CD4-positive, alpha-beta memory T cell (primary cell): ENCODE results near the gene TGM4. TPM values are rescaled to one million over a fixed set of nuclear protein-coding genes. Genes with fewer than 3 reads are reported as not detected.

Experiments
- CTCF ChIA-PET: fragments of 350-600 bp; sonication (Branson Sonifier 250); formaldehyde crosslinking; loops from one replicate; lab custom pipeline; 2021; ENCODE audit warnings: inconsistent platforms; ENCODE audit not compliant: partially characterized antibody; lab: Charles Lee
- POLR2A ChIA-PET: fragments of 350-600 bp; sonication (Branson Sonifier 250); formaldehyde crosslinking; loops from one replicate; lab custom pipeline; 2021; ENCODE audit not compliant: partially characterized antibody; lab: Charles Lee
- DNase-seq, 5 donors: peaks; one replicate each; pipeline versions ENCODE4 v3.0.0 to v3.0.0-alpha.2; 2020 to 2022; ENCODE audit warnings: mixed read lengths in 1 of 5
- H3K27ac ChIP-seq: one replicate; pipeline ENCODE4 v1.7.0; 2013; ENCODE audit warnings: low read depth, low read length
- H3K27me3 ChIP-seq: 2 replicates; pipeline ENCODE4 v1.7.0; 2013; ENCODE audit warnings: mild to moderate bottlenecking, low read length, moderate library complexity; ENCODE audit not compliant: insufficient read depth
- H3K36me3 ChIP-seq: 2 replicates; pipeline ENCODE4 v1.7.0; 2013; ENCODE audit warnings: mild to moderate bottlenecking, low read length, moderate library complexity; ENCODE audit not compliant: insufficient read depth
- H3K4me1 ChIP-seq: 2 replicates; pipeline ENCODE4 v1.7.0; 2013; ENCODE audit warnings: mild to moderate bottlenecking, low read length, moderate library complexity; ENCODE audit not compliant: insufficient read depth
- H3K4me3 ChIP-seq, 2 donors: one replicate each; pipeline ENCODE4 v1.7.0; 2013; ENCODE audit warnings: low read length in 2 of 2, mild to moderate bottlenecking in 1 of 2
- H3K9me3 ChIP-seq, 2 donors: one replicate each; pipeline ENCODE4 v1.7.0; 2013; ENCODE audit warnings: low read length in 2 of 2, control low read depth in 1 of 2; ENCODE audit not compliant: control insufficient read depth in 1 of 2
- H3K27ac Mint-ChIP-seq, 7 donors: one replicate each; pipeline ENCODE4 v1.8.0; 2020 to 2021; ENCODE audit warnings: mixed read lengths in 7 of 7, mild to moderate bottlenecking in 6 of 7, inconsistent platforms in 3 of 7, moderate library complexity in 3 of 7
- H3K27me3 Mint-ChIP-seq, 2 donors: one replicate each; pipeline ENCODE4 v1.8.0; 2020 to 2021; ENCODE audit warnings: mixed read lengths in 2 of 2
- H3K36me3 Mint-ChIP-seq, 2 donors: one replicate each; pipeline ENCODE4 v1.8.0; 2020 to 2021; ENCODE audit warnings: mixed read lengths in 2 of 2, inconsistent platforms in 1 of 2, mild to moderate bottlenecking in 1 of 2
- H3K4me1 Mint-ChIP-seq, 4 donors: one replicate each; pipeline ENCODE4 v1.8.0; 2020 to 2021; ENCODE audit warnings: mixed read lengths in 4 of 4, mild to moderate bottlenecking in 1 of 4
- H3K4me3 Mint-ChIP-seq, 8 donors: one replicate each; pipeline ENCODE4 v1.8.0; 2020 to 2021; ENCODE audit warnings: mixed read lengths in 8 of 8, mild to moderate bottlenecking in 7 of 8, moderate library complexity in 6 of 8, inconsistent platforms in 3 of 8
- H3K9me3 Mint-ChIP-seq, 8 donors: one replicate each; pipeline ENCODE4 v1.8.0; 2020 to 2021; ENCODE audit warnings: mixed read lengths in 8 of 8, mild to moderate bottlenecking in 5 of 8, inconsistent platforms in 3 of 8, moderate library complexity in 1 of 8
- intact Hi-C: fragments of 100-400 bp; cut with micrococcal nuclease; formaldehyde crosslinking; loops from one replicate; pipeline ENCODE4 v1.15.1; 2023
- polyA plus RNA-seq, 2 donors: library from polyadenylated mRNA; unstranded; fragments of 300-500 nt; fragmentation: Illumina TruSeq; gene quantifications; one replicate each; pipeline ENCODE4 v1.2.3, GENCODE V29; 2021
- total RNA-seq, 2 experiments: library from RNA; stranded (reverse); gene quantifications; one replicate each; pipeline ENCODE4 v1.2.3, GENCODE V29; 2021

TGM4 gene
- total and polyA plus RNA-seq, 4 experiments from 2014 or later, result not detected

GRCh38 chr3:44960387-44961026, 86.1 kb downstream of the TGM4 start:
- intact Hi-C loops, result no loop called here
- Histone ChIP-seq H3K4me3 (no peak overlapping the region), H3K27me3 (no peaks in the 10 kb centered on the region), H3K27ac (no peak overlapping the region), H3K36me3 (peaks cover 6% of the 10 kb centered on the region), H3K9me3 (no peaks in the 10 kb centered on the region), H3K4me1 (peaks cover 4% of the 10 kb centered on the region)
- ChIA-PET CTCF (no interaction called here), POLR2A (no interaction called here)
- Mint-ChIP-seq H3K27ac (no peak overlapping the region), H3K4me1 (peaks cover 22 to 45% (median 38%) of the 10 kb centered on the region in 4 donors), H3K9me3 (no peaks in the 10 kb centered on the region), H3K4me3 (no peak overlapping the region), H3K27me3 (no peaks in the 10 kb centered on the region), H3K36me3 (peaks cover 17 to 25% of the 10 kb centered on the region in 2 donors)
- DNase-seq, result no peak

GRCh38 chr3:44961888-44962287, 87.5 kb downstream of the TGM4 start:
- intact Hi-C loops, result no loop called here
- Histone ChIP-seq H3K9me3 (no peaks in the 10 kb centered on the region), H3K27ac (no peak overlapping the region), H3K4me1 (peaks cover 4% of the 10 kb centered on the region), H3K36me3 (peaks cover 6% of the 10 kb centered on the region), H3K4me3 (no peak overlapping the region), H3K27me3 (no peaks in the 10 kb centered on the region)
- Mint-ChIP-seq H3K36me3 (peaks cover 13 to 21% of the 10 kb centered on the region in 2 donors), H3K27ac (no peak overlapping the region), H3K9me3 (no peaks in the 10 kb centered on the region), H3K4me3 (no peak overlapping the region), H3K4me1 (peaks cover 23 to 55% (median 39%) of the 10 kb centered on the region in 4 donors), H3K27me3 (no peaks in the 10 kb centered on the region)
- no peak for DNase-seq
- ChIA-PET CTCF (interaction anchor here (1.0 kb wide), 1 partner anchor 15 kb away, joined by 3 read pairs; no protein-coding TSS in a partner anchor), POLR2A (no interaction called here)

GRCh38 chr3:44962621-44963393, 88.4 kb downstream of the TGM4 start:
- H3K4me3 Mint-ChIP-seq, result no peak overlapping the region
- H3K4me3 ChIP-seq, result no peak overlapping the region
- ChIA-PET POLR2A (no interaction called here), CTCF (interaction anchor here (1.0 kb wide), 1 partner anchor 14 kb away, joined by 3 read pairs; no protein-coding TSS in a partner anchor)
- H3K4me1 ChIP-seq, result peaks cover 11% of the 10 kb centered on the region
- peaks cover 25 to 58% (median 40%) of the 10 kb centered on the region in 4 donors for H3K4me1 Mint-ChIP-seq
- H3K27me3 Mint-ChIP-seq, result no peaks in the 10 kb centered on the region
- H3K9me3 ChIP-seq, result no peaks in the 10 kb centered on the region
- no peaks in the 10 kb centered on the region for H3K27me3 ChIP-seq
- intact Hi-C loops, result no loop called here
- DNase-seq, result no peak
- H3K27ac Mint-ChIP-seq, result no peak overlapping the region
- H3K36me3 ChIP-seq, result peaks cover 6% of the 10 kb centered on the region
- H3K9me3 Mint-ChIP-seq, result no peaks in the 10 kb centered on the region
- peaks cover 5 to 15% of the 10 kb centered on the region in 2 donors for H3K36me3 Mint-ChIP-seq
- no peak overlapping the region for H3K27ac ChIP-seq

GRCh38 chr3:44963571-44964325, 89.3 kb downstream of the TGM4 start:
- intact Hi-C loops, result no loop called here
- Histone ChIP-seq H3K9me3 (no peaks in the 10 kb centered on the region), H3K27me3 (no peaks in the 10 kb centered on the region), H3K27ac (no peak overlapping the region), H3K4me3 (no peak overlapping the region), H3K4me1 (peaks cover 17% of the 10 kb centered on the region), H3K36me3 (no peaks in the 10 kb centered on the region)
- no peaks in the 10 kb centered on the region for H3K9me3 Mint-ChIP-seq
- DNase-seq, result no peak
- no peak overlapping the region for H3K4me3 Mint-ChIP-seq
- ChIA-PET POLR2A (no interaction called here), CTCF (no interaction called here)
- H3K27ac Mint-ChIP-seq, result no peak overlapping the region
- no peaks in the 10 kb centered on the region for H3K27me3 Mint-ChIP-seq
- peaks cover 30 to 67% (median 45%) of the 10 kb centered on the region in 4 donors for H3K4me1 Mint-ChIP-seq
- peaks cover 0 to 7% of the 10 kb centered on the region in 2 donors for H3K36me3 Mint-ChIP-seq

Other genes with a start within 250 kb of the TGM4 start
- 10 to 100 TPM; 18.0 to 18.4 TPM for gene ZNF197, start 249.6 kb upstream of the TGM4 start, total RNA-seq
- gene ZNF197, start 249.6 kb upstream of the TGM4 start, polyA plus RNA-seq, result 1 to 10 TPM; 1.9 to 5.2 TPM
- 1 to 10 TPM; 3.8 to 5.2 TPM for gene ZNF35, start 225.9 kb upstream of the TGM4 start, total RNA-seq
- gene ZNF35, start 225.9 kb upstream of the TGM4 start, polyA plus RNA-seq, result 1 to 10 TPM in 1 of 2 donors, under 1 TPM in 1; 0.87 to 1.2 TPM
- gene ZNF502, start 161.9 kb upstream of the TGM4 start, total RNA-seq, result 1 to 10 TPM; 3.1 to 3.4 TPM
- 1 to 10 TPM; 2.1 to 4.0 TPM for gene ZNF502, start 161.9 kb upstream of the TGM4 start, polyA plus RNA-seq
- gene ZNF501, start 145.0 kb upstream of the TGM4 start, total RNA-seq, result 1 to 10 TPM; 7.4 to 7.5 TPM
- 1 to 10 TPM; 2.1 to 2.9 TPM for gene ZNF501, start 145.0 kb upstream of the TGM4 start, polyA plus RNA-seq
- gene KIAA1143, start 113.0 kb upstream of the TGM4 start, total RNA-seq, result 10 to 100 TPM; 37.6 to 39.7 TPM
- gene KIAA1143, start 113.0 kb upstream of the TGM4 start, polyA plus RNA-seq, result 10 to 100 TPM; 14.5 to 31.3 TPM
- gene KIF15, start 112.8 kb upstream of the TGM4 start, total RNA-seq, result under 1 TPM; 0.19 to 0.38 TPM
- not detected for gene KIF15, start 112.8 kb upstream of the TGM4 start, polyA plus RNA-seq
- gene TMEM42, start 12.7 kb upstream of the TGM4 start, total RNA-seq, result 10 to 100 TPM; 26.1 to 29.6 TPM
- gene TMEM42, start 12.7 kb upstream of the TGM4 start, polyA plus RNA-seq, result 10 to 100 TPM; 32.2 to 55.4 TPM
- gene ZDHHC3, start 101.6 kb downstream of the TGM4 start, total RNA-seq, result 10 to 100 TPM; 40.1 to 41.9 TPM
- 10 to 100 TPM; 35.4 to 36.1 TPM for gene ZDHHC3, start 101.6 kb downstream of the TGM4 start, polyA plus RNA-seq
- 10 to 100 TPM; 44.6 to 45.3 TPM for gene EXOSC7, start 101.6 kb downstream of the TGM4 start, total RNA-seq
- gene EXOSC7, start 101.6 kb downstream of the TGM4 start, polyA plus RNA-seq, result 10 to 100 TPM; 49.2 to 66.9 TPM
- gene CLEC3B, start 151.7 kb downstream of the TGM4 start, total RNA-seq, result 1 to 10 TPM; 1.2 to 1.5 TPM
- gene CLEC3B, start 151.7 kb downstream of the TGM4 start, polyA plus RNA-seq, result not detected